HG02840 (cell line): ENCODE results near the gene VSTM2B.

ENCODE experiments used
- ATAC-seq: cut with Tn5 transposase; IDR thresholded peaks from one replicate; pipeline ENCODE4 v1.9.1; 2021; ENCODE audit warnings: mild to moderate bottlenecking, moderate library complexity, moderate number of reproducible peaks; ENCODE audit not compliant: unreplicated experiment, low FRiP score

Gene VSTM2B

DNA sequence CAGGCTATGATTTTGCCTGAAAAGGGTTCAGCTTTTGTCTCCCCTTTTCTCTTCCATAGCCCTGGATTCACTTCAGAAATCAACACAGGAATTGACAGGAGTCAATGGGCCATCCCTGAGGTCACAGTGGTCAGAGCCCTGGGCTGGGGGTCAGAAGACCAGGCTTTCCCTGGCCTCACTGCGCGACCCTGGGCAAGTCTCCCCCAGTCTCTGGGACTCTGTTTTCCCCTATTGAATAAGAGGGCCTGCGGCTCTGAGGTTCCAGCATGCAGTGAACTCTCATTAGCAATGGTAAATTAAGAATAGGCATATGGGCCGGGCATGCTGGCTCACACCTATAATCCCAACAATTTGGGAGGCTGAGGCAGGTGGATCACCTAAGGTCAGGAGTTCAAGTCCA lies 30.7 kb upstream of the VSTM2B start:
- no peak for ATAC-seq

DNA sequence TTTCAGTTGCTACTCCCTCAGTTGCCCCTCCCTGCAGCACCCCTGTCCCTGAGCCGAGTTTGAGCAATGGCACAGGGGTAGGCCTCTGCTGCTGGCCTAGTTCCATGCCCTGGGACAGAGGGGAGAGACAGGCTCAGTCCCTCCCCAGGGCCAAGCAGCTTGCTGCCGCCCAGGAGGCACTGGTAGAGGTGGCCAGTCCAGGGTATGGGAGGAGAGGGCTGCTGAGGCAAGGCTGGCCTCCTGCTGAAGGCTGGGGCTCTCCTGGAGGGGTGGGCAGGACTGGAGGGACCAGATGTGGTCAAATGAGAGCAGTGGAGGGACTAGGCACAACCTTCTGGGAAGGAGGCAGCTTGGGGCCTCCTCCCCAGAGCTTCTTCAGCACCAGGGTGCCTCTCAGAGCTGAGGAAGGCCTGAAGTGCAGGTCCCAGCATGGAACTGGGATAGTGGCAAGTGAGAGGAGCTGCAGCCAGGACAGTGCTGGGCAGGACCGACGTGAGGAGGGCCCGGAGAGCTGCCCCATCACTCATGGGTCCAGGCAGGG lies 29.8 kb upstream of the VSTM2B start:
- ATAC-seq: no peak

GRCh38 chr19:29497241-29497640 lies 28.6 kb upstream of the VSTM2B start:
- ATAC-seq: no peak

GRCh38 chr19:29497686-29498436 lies 27.9 kb upstream of the VSTM2B start:
- ATAC-seq: no peak

- no peak for ATAC-seq
Observed at GRCh38 chr19:29499261-29499920, 26.4 kb upstream of the VSTM2B start.

DNA sequence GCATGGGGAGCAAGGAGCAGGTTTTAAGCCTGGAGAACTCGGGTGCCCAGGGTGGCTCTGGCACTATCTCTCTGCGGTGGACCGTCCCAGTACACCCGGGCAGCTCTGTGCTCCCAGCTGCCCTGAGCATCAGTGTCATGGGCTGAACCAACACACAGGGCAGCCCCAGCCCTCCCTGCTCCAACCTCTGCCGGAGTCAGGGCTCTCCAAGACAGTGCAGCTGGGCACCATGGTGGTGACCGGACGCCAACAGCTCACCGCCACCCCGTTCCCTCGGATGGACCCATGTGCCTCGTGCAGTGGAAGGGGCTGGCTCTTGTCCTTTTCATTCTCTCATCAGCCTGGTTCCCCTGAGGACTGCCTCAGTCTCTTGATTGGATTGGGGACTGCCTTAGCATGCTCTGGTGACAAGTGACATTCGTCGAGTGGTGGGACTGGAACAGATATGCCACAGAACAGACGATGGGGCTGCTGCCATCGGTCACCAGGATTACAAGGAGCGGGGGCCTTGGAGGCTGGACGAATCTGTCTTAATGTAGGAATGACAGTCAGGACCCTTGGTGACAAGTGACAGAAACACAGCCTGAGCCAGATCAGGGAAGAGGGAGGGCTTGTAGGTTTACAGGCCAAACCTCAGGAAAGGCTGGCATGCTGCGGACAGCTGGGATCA lies 25.7 kb upstream of the VSTM2B start:
- ATAC-seq: no peak

DNA sequence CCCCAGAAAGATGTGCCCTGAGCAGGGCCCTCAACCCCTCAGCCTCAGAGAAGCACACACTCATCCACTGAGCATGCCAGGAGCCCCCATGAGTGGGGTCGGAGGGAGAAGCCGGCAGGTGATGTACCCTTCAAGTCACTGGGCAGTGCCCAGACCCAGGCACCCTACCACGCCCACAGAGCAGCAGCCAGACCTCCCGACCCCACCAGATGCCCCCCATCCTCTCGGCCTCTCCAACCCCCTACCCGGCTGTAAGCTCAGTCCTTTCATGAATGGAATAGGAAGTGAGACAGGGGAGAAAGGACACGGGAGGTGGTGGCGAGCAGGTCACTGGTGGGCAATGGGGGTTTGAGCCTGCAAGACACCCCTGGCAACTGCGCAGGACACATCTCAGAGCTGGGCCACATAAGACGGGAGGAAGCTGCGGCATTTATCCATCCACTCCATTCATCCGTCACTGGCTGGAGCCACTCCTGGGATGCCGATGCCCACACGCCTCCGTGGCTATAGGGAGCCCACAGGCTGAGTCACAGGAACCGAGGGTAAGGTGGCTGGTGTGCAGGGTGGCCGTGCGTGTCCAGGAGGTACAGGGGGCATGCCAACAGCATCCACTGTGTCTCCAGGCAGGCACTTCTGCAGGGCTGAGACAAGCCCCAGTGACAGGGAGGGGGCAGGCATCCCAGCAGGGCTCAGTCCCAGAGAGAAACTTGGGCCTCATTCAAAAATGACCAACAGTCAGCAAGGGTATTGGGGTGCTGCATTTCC lies 23.8 kb upstream of the VSTM2B start:
- no peak for ATAC-seq

GRCh38 chr19:29502581-29502850 lies 23.3 kb upstream of the VSTM2B start:
- ATAC-seq: no peak

GRCh38 chr19:29503140-29503758 lies 22.5 kb upstream of the VSTM2B start:
- no peak for ATAC-seq

DNA sequence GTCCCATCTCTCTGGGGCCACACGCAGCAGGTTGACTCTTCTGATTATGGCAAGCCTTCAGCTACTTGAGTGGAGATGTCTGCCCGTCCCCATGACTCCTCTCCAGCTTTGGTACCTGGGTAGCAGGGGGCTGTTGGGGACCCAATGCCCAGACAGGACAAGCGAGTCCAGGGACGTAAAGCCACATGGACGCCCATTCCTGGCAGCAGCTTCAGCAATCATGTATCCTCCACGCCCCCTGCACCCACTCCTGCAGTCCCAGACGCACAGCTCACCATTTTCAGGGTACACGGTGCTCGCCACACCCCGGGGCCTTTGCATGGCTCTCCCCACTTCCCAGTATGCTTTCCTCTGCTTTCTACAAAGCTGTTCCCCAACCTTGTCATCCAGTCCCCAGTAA lies 22.0 kb upstream of the VSTM2B start:
- no peak for ATAC-seq

GRCh38 chr19:29504454-29504853 lies 21.3 kb upstream of the VSTM2B start:
- no peak for ATAC-seq

DNA sequence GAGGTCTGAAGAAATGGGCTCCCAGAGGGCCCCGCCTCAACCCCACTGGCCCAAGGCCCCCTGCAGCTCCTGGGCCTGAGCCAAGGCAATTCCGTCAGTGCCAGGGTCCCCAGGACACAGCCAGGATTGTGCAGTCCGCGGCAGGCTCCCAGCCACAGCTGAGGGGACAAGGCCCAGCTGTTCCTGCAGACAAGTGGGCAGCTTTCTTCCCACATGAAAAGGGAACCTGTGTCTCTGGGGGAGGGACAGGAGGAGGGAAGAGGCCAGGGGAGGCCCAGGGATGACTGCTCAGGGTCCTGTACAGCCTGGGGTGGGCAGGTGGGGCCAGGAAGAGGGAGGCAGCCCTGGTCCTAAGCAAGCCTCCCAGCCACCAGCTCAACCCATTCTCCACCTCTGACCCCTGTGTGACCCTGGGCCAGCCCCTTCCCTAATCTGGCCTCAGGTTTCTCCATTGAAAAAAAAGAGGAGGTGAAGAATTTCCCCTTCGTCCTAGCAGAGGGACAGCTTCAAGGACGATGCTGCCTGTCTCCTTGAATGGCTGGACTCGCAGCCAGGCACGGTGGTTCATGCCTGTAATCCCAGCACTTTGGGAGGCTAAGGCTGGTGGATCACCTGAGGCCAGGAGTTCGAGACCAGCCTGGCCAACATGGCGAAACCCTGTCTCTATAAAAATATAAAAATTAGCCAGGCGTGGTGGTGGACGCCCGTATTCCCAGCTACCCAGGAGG lies 20.5 kb upstream of the VSTM2B start:
- ATAC-seq: no peak

DNA sequence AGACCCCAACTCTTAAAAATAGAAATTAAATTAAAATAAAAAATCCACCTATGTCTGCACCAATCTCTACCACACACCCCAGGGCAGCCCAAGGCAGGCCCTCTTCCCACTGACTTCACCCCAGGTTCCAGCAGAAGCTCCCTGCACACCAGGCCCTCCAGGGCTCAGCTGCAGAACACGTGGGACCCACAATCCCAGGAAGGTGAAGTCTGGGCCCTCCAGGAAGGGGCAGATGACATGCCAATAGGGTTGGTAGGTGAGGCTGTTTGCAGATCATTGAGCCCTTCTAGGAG lies 19.2 kb upstream of the VSTM2B start:
- no peak for ATAC-seq

GRCh38 chr19:29507081-29507860 lies 18.5 kb upstream of the VSTM2B start:
- ATAC-seq: no peak

DNA sequence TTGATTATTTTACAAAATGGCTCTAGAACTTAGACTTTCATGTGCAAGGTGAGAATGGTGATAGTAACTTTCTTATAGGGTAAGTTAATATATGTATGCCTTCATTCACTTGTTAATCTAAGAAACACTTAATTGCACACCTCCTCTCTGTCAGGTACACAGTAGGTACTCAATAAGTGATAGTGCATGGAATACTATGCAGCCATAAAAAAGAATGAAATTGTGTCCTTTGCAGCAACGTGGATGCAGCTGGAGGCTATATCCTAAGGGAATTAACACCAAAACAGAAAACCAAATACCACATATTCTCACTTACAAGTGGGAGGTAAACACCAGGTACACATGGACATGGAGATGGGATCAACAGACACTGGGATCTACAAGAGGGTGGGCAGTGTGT lies 17.6 kb upstream of the VSTM2B start:
- ATAC-seq: no peak

GRCh38 chr19:29509456-29509855 lies 16.3 kb upstream of the VSTM2B start:
- no peak for ATAC-seq

DNA sequence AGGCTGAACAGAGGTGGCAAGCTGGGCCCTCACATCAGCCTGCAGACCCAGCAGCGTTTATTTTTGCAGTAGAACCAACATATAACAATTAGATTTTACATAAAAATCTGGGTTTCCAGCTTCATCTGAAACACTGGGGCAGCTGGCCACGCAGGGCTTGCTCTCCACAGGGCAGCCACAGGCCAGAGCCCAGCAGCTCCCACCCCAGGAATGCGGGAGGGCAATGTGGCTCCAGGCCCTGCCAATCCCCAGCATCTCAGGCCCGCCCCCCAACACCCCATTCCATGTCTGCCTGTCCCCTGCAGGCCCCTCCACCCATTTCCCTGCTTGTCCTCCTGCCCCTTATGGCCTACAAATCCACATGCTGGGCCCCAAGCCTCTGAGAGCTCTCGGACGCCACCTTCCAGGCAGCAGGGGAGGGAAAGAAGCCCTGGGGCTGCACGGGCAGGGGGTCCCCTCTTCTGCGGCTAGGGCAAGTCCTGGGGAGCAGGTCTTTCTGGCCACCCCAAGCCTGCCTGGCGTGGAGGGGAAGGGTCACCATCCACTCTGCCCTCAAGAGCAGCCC lies 15.0 kb upstream of the VSTM2B start:
- ATAC-seq: no peak

DNA sequence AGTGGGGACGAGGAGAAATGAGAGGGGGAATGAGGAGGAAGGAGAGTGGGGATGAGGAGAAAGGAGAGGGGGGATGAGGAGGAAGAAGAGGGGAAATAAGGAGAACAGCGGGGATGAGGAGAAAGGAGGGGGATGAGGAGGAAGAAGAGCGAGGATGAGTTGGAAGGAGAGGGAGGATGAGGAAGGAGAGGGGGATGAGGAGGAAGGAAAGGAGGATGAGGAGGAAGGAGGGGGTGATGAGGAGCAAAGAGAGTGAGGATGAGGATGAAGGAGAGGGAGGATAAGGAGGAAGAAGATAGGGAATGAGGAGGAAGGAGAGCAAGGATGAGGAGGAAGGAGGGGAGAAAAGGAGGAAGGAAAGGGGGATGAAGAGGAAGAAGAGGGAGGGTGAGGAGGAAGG lies 14.0 kb upstream of the VSTM2B start:
- no peak for ATAC-seq

DNA sequence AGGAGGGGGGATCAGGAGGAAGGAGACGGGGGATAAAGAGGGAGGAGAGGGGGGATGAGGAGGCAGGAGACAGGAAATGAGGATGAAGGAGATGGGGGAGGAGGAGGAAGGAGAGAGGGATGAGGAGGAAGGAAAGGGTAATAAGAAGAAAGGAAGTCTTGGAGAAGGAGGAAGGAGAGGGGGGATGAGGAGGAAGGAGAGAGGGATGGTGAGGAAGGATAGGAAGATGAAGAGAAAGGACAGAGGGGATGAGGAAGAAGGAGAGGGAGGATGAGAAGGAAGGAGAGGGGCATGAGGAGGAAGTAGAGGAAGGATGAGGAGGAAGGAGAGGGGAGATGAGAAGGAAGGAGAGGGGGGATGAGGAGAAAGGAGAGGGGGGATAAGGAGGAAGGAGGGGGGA lies 13.0 kb upstream of the VSTM2B start:
- ATAC-seq: no peak
